Measurements from ENCODE around the gene ANO4.

ANO4 gene

GRCh38 chr12:101111441-101111840 is 316.9 kb downstream of the ANO4 start:
- Histone ChIP-seq H3K9ac (ENCODE audit: low read depth, low read length) (no peak overlapping the region), H3K4me3 (ENCODE audit: low read depth in 1 of 2, low read length in 2 of 2) (no peak overlapping the region), H3K79me2 (ENCODE audit: insufficient read depth, low read length) (no peaks in the 10 kb centered on the region), H2AFZ (ENCODE audit: low read depth, low read length) (no peak overlapping the region), H4K20me1 (ENCODE audit: insufficient read depth, low read length) (no peaks in the 10 kb centered on the region), H3K27me3 (ENCODE audit: insufficient read depth, low read length, poor library complexity) (no peaks in the 10 kb centered on the region), H3K27ac (ENCODE audit: low read length) (no peak overlapping the region), H3K4me2 (ENCODE audit: insufficient read depth, low read length) (no peak overlapping the region), H3K4me1 (ENCODE audit: insufficient read depth, low read length) (no peaks in the 10 kb centered on the region), H3K9me3 (ENCODE audit: insufficient read depth, low read length, severe bottlenecking) (no peaks in the 10 kb centered on the region), H3K36me3 (ENCODE audit: insufficient read depth, low read length) (no peaks in the 10 kb centered on the region)
- DNase-seq: no peak
- ATAC-seq (ENCODE audit: insufficient read depth, low read depth): no peak
- TF ChIP-seq CTCF (IDR thresholded peaks at IDR 0.05; ENCODE audit: borderline replicate concordance, extremely low read depth, low read length, poor library complexity, severe bottlenecking): no peak
- TF ChIP-seq EZH2 (IDR thresholded peaks at IDR 0.05; ENCODE audit: borderline replicate concordance, low read depth, low read length, severe bottlenecking): no peak

- no peaks in the 10 kb centered on the region for H3K27me3 ChIP-seq (ENCODE audit: insufficient read depth, low read length, poor library complexity)
- H3K79me2 ChIP-seq (ENCODE audit: insufficient read depth, low read length): no peaks in the 10 kb centered on the region
- H4K20me1 ChIP-seq (ENCODE audit: insufficient read depth, low read length): no peaks in the 10 kb centered on the region
- H2AFZ ChIP-seq (ENCODE audit: low read depth, low read length): no peak overlapping the region
- H3K4me1 ChIP-seq (ENCODE audit: insufficient read depth, low read length): no peaks in the 10 kb centered on the region
- no peak for TF ChIP-seq CTCF (IDR thresholded peaks at IDR 0.05; ENCODE audit: borderline replicate concordance, extremely low read depth, low read length, poor library complexity, severe bottlenecking)
- TF ChIP-seq EZH2 (IDR thresholded peaks at IDR 0.05; ENCODE audit: borderline replicate concordance, low read depth, low read length, severe bottlenecking): no peak
- H3K36me3 ChIP-seq (ENCODE audit: insufficient read depth, low read length): no peaks in the 10 kb centered on the region
- H3K9me3 ChIP-seq (ENCODE audit: insufficient read depth, low read length, severe bottlenecking): no peaks in the 10 kb centered on the region
- H3K9ac ChIP-seq (ENCODE audit: low read depth, low read length): no peak overlapping the region
- no peak overlapping the region for H3K4me3 ChIP-seq (ENCODE audit: low read depth in 1 of 2, low read length in 2 of 2)
- ATAC-seq (ENCODE audit: insufficient read depth, low read depth): no peak
- H3K4me2 ChIP-seq (ENCODE audit: insufficient read depth, low read length): no peak overlapping the region
- H3K27ac ChIP-seq (ENCODE audit: low read length): no peak overlapping the region
- DNase-seq: no peak
Measured at GRCh38 chr12:101115326-101115725, 320.8 kb downstream of the ANO4 start.

GRCh38 chr12:101116911-101117310 is 322.3 kb downstream of the ANO4 start:
- DNase-seq (no peak), ATAC-seq (ENCODE audit: insufficient read depth, low read depth) (no peak)
- H3K4me1 ChIP-seq (ENCODE audit: insufficient read depth, low read length): no peaks in the 10 kb centered on the region
- H3K4me2 ChIP-seq (ENCODE audit: insufficient read depth, low read length): no peak overlapping the region
- TF ChIP-seq EZH2 (IDR thresholded peaks at IDR 0.05; ENCODE audit: borderline replicate concordance, low read depth, low read length, severe bottlenecking) (no peak), CTCF (IDR thresholded peaks at IDR 0.05; ENCODE audit: borderline replicate concordance, extremely low read depth, low read length, poor library complexity, severe bottlenecking) (no peak)
- no peaks in the 10 kb centered on the region for H3K79me2 ChIP-seq (ENCODE audit: insufficient read depth, low read length)
- H3K27me3 ChIP-seq (ENCODE audit: insufficient read depth, low read length, poor library complexity): no peaks in the 10 kb centered on the region
- H3K27ac ChIP-seq (ENCODE audit: low read length): no peak overlapping the region
- no peak overlapping the region for H2AFZ ChIP-seq (ENCODE audit: low read depth, low read length)
- no peak overlapping the region for H3K9ac ChIP-seq (ENCODE audit: low read depth, low read length)
- no peaks in the 10 kb centered on the region for H3K9me3 ChIP-seq (ENCODE audit: insufficient read depth, low read length, severe bottlenecking)
- H4K20me1 ChIP-seq (ENCODE audit: insufficient read depth, low read length): no peaks in the 10 kb centered on the region
- no peaks in the 10 kb centered on the region for H3K36me3 ChIP-seq (ENCODE audit: insufficient read depth, low read length)
- no peak overlapping the region for H3K4me3 ChIP-seq (ENCODE audit: low read depth in 1 of 2, low read length in 2 of 2)

- no peaks in the 10 kb centered on the region for H3K27me3 ChIP-seq (ENCODE audit: insufficient read depth, low read length, poor library complexity)
- TF ChIP-seq EZH2 (IDR thresholded peaks at IDR 0.05; ENCODE audit: borderline replicate concordance, low read depth, low read length, severe bottlenecking): no peak
- no peak overlapping the region for H2AFZ ChIP-seq (ENCODE audit: low read depth, low read length)
- H3K4me2 ChIP-seq (ENCODE audit: insufficient read depth, low read length): no peak overlapping the region
- ATAC-seq (ENCODE audit: insufficient read depth, low read depth): no peak
- H4K20me1 ChIP-seq (ENCODE audit: insufficient read depth, low read length): no peaks in the 10 kb centered on the region
- no peak overlapping the region for H3K27ac ChIP-seq (ENCODE audit: low read length)
- no peaks in the 10 kb centered on the region for H3K36me3 ChIP-seq (ENCODE audit: insufficient read depth, low read length)
- no peaks in the 10 kb centered on the region for H3K4me1 ChIP-seq (ENCODE audit: insufficient read depth, low read length)
- H3K9ac ChIP-seq (ENCODE audit: low read depth, low read length): no peak overlapping the region
- DNase-seq: no peak
- no peak overlapping the region for H3K4me3 ChIP-seq (ENCODE audit: low read depth in 1 of 2, low read length in 2 of 2)
- H3K9me3 ChIP-seq (ENCODE audit: insufficient read depth, low read length, severe bottlenecking): no peaks in the 10 kb centered on the region
- H3K79me2 ChIP-seq (ENCODE audit: insufficient read depth, low read length): no peaks in the 10 kb centered on the region
Measured at GRCh38 chr12:101117842-101118241, 323.3 kb downstream of the ANO4 start.
